Hippocampal formation (tissue), 2 donors: ENCODE data around the gene AKT1.
"Not testable (repeated sequence)": the region's sequence is repeated elsewhere in the genome, so short reads cannot be mapped to it uniquely, and the experiment has no call there.

Source experiments
- DNase-seq, 2 donors: peaks; one replicate each; lab custom pipeline; 2025; lab: John Stamatoyannopoulos, UW

AKT1 gene

DNA sequence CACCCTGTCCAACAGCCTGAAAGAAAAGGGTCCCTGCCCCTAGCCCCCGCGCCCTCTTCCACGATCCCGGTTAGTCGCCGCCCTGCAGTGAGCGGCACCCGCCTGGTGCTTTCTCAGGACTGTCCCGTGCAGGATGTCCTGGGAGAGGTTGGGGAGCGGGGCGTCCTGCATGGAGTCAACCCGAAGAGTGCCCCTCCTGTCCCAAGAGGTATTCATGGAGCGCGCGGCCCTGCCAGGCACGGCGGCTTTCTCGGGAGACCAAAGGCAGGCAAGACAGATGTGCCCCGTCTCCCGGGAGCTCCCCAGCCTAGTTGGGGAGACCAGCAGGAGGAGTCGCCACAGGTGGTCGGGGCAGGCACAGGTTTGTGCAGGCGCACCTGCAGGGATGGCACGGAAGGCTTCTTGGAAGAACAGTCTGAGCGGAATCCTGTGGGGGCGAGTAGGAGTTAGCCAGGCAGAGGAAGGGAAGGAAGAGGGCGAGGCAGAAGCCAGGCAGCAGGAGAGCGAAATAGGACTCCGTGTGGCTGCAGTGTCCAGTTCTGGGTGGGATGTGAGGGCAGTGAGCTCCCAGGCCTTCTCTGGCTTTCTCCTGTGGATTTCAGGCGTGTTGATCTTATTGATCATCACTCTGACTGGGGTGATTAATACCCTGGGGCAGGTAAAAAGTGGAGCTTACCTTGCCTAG lies 41.9 kb downstream of the AKT1 start:
- DNase-seq: no peak

- peak; percentile 100 for DNase-seq
Observed at GRCh38 chr14:104752735-104753527, 42.6 kb downstream of the AKT1 start, which contains the start of gene SIVA1. TSS of gene SIVA1 (plus strand) at chr14:104753147. CDS start at chr14:104753202, 55 bp downstream.

DNA sequence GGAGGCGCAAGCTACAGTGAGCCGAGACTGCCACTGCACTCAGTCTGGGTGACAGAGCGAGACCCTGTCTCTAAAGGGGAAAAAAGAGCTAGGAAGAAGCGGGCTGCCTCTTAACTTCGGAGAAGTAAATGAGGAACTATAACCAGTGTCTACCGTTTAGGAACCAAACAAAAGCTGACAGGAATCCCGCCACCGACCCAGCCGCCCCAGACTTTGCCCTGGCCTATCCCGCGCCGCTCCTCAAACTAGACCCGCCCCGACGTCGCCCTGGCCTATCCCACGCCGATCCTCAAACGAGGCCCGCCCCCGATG lies 43.2 kb downstream of the AKT1 start:
- DNase-seq: no peak

GRCh38 chr14:104751539-104752422 lies 43.8 kb downstream of the AKT1 start:
- no peak for DNase-seq

DNA sequence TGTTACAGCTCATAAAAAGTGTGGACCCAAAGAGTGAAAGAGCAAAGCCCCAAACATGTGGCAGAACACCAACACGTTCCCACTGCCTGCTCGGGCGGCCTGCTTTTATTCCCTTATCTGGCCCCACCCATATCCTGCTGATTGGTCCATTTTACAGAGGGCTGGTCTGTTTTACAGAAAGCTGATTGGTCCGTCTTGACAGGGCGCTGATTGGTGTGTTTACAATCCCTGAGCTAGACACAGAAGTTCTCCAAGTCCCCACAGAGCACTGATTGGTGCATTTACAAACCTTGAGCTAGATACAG lies 44.8 kb downstream of the AKT1 start:
- not testable (repeated sequence) for DNase-seq

- no peak for DNase-seq
Observed at GRCh38 chr14:104750056-104750752, 45.3 kb downstream of the AKT1 start.

DNA sequence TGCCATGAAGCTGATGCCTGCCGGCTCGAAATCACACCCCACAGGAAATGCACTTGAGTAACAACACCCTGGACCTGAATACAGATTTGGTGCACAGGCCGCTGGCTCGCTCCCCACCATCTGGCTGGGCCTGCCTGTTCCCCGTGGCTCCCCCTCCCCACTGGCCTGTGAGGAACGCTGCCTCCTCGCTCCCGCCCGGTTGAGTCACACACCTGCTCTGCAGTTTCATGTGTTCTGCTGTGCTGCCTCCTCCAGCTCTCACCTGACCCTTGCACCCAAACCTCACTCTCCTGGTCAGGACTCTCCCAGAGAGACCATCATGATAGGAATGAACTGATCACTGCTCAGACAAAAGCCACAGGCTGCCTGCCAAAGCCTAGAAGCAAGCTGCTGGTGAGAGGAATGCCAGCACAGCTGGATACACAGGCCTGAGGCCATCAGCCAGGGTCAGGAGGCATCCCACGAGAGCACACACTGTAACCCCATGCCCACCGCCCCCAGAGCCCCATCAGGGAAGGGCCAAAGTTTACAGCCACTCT lies 46.4 kb downstream of the AKT1 start:
- DNase-seq: peak; percentile 61 to 62

GRCh38 chr14:104747876-104748275 lies 47.7 kb downstream of the AKT1 start:
- no peak for DNase-seq

DNA sequence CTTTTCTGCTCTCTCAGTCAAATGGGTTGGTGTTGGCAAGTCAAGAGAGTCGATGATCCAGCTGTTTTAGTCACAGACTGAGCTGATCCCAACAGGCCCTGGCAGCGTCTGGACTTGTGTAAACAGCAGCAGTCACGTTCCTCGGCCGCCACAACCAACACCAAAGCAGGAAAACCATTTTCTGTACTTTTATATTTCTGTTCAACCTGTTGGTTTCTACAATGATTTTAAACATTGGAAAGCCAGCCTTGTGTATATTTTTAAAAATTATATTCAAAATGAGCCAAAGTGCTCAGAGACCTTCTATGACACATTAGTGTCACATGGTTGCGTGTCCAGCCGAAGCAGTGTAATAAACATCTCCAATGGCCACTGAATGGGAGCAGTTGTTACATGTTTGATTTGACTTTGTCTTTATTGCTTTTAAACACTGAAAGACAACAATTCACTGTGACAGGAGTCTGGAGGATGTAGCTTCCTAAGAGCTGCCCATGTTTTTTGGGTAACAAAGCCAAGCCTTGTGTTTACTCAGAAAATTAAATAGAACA lies 48.5 kb downstream of the AKT1 start:
- DNase-seq: peak in 1 of 2 donors; percentile 35

DNA sequence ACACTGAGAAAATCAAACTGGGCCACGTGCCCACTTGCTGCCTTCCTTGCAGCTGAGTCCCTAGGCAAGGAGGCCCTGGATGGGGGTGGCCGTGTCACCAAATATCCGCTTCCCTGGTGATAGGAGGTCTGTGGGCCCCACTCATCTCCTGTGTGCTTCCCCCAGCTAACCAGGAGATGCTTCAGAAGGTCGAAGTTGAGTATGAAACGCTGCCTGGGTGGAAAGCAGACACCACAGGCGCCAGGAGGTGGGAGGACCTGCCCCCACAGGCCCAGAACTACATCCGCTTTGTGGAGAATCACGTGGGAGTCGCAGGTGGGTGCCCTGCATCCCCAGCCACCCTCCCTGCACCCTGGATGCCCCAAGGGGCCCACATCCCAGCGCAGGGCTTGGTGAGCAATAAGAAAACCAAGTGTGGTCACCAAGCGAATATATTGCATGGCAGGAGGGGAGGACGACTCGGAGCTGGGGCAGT lies 49.4 kb downstream of the AKT1 start:
- no peak for DNase-seq

- no peak for DNase-seq
Observed at GRCh38 chr14:104745431-104745830, 50.1 kb downstream of the AKT1 start.

GRCh38 chr14:104744484-104744883 lies 51.1 kb downstream of the AKT1 start:
- DNase-seq: no peak

GRCh38 chr14:104743461-104744380 lies 51.8 kb downstream of the AKT1 start:
- DNase-seq: peak in 1 of 2 donors; percentile 21

DNA sequence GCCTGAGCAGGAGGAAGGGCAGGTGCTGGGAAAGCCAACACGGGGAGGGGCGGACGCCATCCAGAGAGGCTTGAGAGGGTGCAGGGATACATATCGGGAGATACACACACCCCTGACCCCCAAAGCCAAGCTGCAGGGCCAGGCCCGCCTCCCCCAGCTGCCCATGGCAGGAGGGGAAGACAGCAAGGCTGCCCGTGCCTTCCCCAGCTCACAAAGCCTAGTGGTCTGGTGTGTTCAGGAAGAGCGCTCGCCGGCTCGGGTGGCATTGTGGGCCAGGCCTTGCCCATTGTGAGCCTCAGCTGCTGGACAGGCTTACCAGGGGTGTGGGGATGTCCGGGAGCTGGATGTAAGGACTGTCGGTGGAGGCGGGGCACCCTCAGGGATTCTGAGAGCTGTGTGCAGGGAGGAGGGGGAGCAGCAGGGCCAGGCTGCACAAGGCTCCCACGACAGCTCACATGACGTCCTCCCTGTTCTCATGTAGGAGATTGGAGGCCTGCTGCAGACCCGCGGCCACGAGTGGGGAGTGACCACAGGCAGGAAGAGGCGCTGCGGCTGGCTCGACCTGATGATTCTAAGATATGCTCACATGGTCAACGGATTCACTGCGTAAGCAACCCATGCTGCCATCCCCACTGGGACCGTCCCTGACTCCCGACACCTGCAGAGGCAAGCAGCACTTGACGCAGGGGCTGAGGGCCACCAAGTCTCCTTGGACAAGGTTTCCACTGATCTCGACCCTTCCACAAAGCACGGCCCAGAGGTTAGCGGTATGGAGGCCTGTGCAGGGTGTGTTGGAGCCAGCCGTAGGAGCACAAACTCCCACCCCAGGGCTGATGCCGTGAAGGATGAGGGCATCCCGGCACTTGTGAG lies 52.7 kb downstream of the AKT1 start:
- no peak for DNase-seq

DNA sequence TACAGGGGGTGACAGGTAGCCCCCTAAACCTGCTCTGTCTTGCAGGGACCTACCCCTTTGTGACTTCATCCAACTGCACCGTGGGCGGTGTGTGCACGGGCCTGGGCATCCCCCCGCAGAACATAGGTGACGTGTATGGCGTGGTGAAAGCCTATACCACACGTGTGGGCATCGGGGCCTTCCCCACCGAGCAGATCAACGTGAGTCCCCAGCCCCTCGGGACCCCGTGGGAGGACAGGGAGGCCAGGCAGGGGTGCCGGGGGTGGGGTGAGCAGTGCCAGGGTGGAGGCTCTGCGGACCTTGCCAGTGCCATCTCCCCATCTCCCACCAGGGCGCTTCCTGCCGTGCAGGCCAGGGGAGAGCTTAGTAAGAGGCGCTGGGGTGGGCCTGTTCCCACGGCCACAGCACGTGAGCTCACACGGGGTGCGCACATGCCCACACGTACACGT lies 53.7 kb downstream of the AKT1 start:
- no peak for DNase-seq

DNA sequence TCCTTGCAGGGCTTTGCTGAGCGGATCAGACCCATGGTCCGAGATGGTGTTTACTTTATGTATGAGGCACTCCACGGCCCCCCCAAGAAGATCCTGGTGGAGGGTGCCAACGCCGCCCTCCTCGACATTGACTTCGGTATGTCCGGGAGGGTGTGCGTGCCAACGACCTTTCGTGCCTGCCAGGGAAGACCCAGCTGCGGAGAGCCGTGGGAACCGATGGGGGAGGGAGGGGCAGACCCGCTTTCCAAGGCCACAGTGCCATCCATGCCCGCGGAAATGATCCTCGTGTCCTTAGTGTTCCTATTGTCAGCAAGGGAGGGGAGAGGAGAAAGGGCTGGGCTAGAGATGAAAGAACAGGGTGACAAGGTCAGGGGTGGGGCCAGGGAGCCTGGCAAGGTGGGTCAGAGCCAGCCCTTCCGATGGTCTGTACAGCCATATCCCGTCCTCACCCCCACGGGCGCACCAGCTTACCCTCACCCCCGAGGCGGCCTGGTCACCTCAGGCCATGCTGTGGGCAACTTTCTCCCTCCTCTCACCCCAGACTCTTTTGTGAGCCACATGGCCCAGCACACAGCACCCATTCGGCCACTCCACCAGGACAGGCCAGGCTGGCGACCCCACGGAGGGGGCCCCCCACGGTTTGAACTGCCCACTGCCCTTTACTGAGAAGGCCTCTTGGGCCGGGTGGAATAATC lies 54.3 kb downstream of the AKT1 start:
- no peak for DNase-seq

GRCh38 chr14:104739546-104740516 lies 55.7 kb downstream of the AKT1 start:
- DNase-seq: no peak
